GM12864 (cell line): Measurements from ENCODE around the gene UBALD1.

Source experiments
- DNase-seq: peaks from one replicate; pipeline ENCODE4 v3.0.0-alpha.2; 2011; ENCODE audit warnings: low read depth
- H3K4me3 ChIP-seq: 2 replicates; pipeline ENCODE4 v1.5.1; 2011; ENCODE audit warnings: mild to moderate bottlenecking, low read depth, low read length, control low read depth
- CTCF ChIP-seq: IDR thresholded peaks from 2 replicates; pipeline ENCODE4 v1.5.1; 2011; ENCODE audit warnings: low read depth, mild to moderate bottlenecking, moderate library complexity, low read length, control low read depth, inconsistent platforms; ENCODE audit errors: missing control alignments

Gene UBALD1

GRCh38 chr16:4633910-4634635, 19.4 kb upstream of the UBALD1 start:
- no peak for DNase-seq
- no peak for TF ChIP-seq CTCF
- H3K4me3 ChIP-seq = no peak overlapping the region

GRCh38 chr16:4631444-4631843, 16.8 kb upstream of the UBALD1 start:
- no peak for TF ChIP-seq CTCF
- no peak for DNase-seq
- no peak overlapping the region for H3K4me3 ChIP-seq

- no peak for TF ChIP-seq CTCF
- H3K4me3 ChIP-seq = no peak overlapping the region
- DNase-seq = no peak
These were observed 13.6 kb upstream of the UBALD1 start for GRCh38 chr16:4628283-4628682.

GRCh38 chr16:4626396-4626795, 11.7 kb upstream of the UBALD1 start:
- DNase-seq = no peak
- peak overlapping the region; percentile 81 for H3K4me3 ChIP-seq
- TF ChIP-seq CTCF = no peak

GRCh38 chr16:4625560-4626159, 11.0 kb upstream of the UBALD1 start:
- peak overlapping the region; percentile 81 for H3K4me3 ChIP-seq
- TF ChIP-seq CTCF = no peak
- no peak for DNase-seq

- DNase-seq = peak; percentile 59
- no peak for TF ChIP-seq CTCF
- H3K4me3 ChIP-seq = peak overlapping the region; percentile 81
These were observed 10.3 kb upstream of the UBALD1 start for GRCh38 chr16:4624827-4625559.
